HepG2 (cell line): ENCODE results near the gene TPI1. TPM values are rescaled to one million over a fixed set of nuclear protein-coding genes. Genes with fewer than 3 reads are reported as not detected.
A peak's percentile ranks its signal among the peaks of the same experiment; 100 is the strongest.

Experiments
- ATF7 ChIP-seq, 2 experiments: fragments of 450-650 bp in 1 of 2; sonication (generic) in 1 of 2; formaldehyde crosslinking in 1 of 2; IDR thresholded peaks; 2 replicates each; pipeline versions ENCODE4 v1.4.0 to v1.6.1; 2016 to 2020; ENCODE audit warnings: antibody characterized with exemption in 1 of 2, mild to moderate bottlenecking in 1 of 2, missing genetic modification reagents in 1 of 2
- ELF3 ChIP-seq: IDR thresholded peaks from 2 replicates; pipeline ENCODE4 v1.6.1; 2016; ENCODE audit warnings: missing genetic modification reagents, missing compliant biosample characterization
- HNRNPL ChIP-seq: fragments of 200-400 bp; formaldehyde crosslinking; IDR thresholded peaks from 2 replicates; pipeline ENCODE4 v1.6.1; 2017; ENCODE audit warnings: mild to moderate bottlenecking, low read depth, low read length
- MIXL1 ChIP-seq: IDR thresholded peaks from 2 replicates; pipeline ENCODE4 v1.6.1; 2016
- NFKBIZ ChIP-seq: IDR thresholded peaks from 2 replicates; pipeline ENCODE4 v1.6.1; 2018; ENCODE audit warnings: missing genetic modification reagents, missing compliant biosample characterization
- POGZ ChIP-seq: sonication (generic); formaldehyde crosslinking; IDR thresholded peaks from 2 replicates; pipeline ENCODE4 v1.4.0; 2020; ENCODE audit warnings: mild to moderate bottlenecking, missing genetic modification reagents
- RCOR2 ChIP-seq: IDR thresholded peaks from 2 replicates; pipeline ENCODE4 v1.6.1; 2016; ENCODE audit warnings: missing biosample characterization, missing genetic modification reagents
- SCMH1 ChIP-seq: sonication (generic); formaldehyde crosslinking; IDR thresholded peaks from 2 replicates; pipeline ENCODE4 v1.9.0; 2021; ENCODE audit warnings: missing genetic modification reagents, mild to moderate bottlenecking, borderline replicate concordance
- SMAD1 ChIP-seq: sonication (generic); formaldehyde crosslinking; IDR thresholded peaks from 2 replicates; pipeline ENCODE4 v1.4.0; 2020; ENCODE audit warnings: missing genetic modification reagents, low read depth, mild to moderate bottlenecking, borderline replicate concordance
- TEAD3 ChIP-seq: optimal IDR thresholded peaks from 2 replicates; pipeline ENCODE3; 2016; ENCODE audit warnings: borderline replicate concordance
- TOE1 ChIP-seq: sonication (generic); formaldehyde crosslinking; IDR thresholded peaks from 2 replicates; pipeline ENCODE4 v1.4.0; 2020; ENCODE audit warnings: mild to moderate bottlenecking, missing genetic modification reagents
- TRAFD1 ChIP-seq: sonication (generic); formaldehyde crosslinking; IDR thresholded peaks from 2 replicates; pipeline ENCODE4 v1.5.1; 2020; ENCODE audit warnings: missing genetic modification reagents, mild to moderate bottlenecking, borderline replicate concordance
- ZFP91 ChIP-seq: sonication (generic); formaldehyde crosslinking; IDR thresholded peaks from 2 replicates; pipeline ENCODE4 v1.9.0; 2022; ENCODE audit warnings: missing genetic modification reagents, mild to moderate bottlenecking, borderline replicate concordance
- ZNF10 ChIP-seq: sonication (generic); formaldehyde crosslinking; IDR thresholded peaks from 2 replicates; pipeline ENCODE4 v1.4.0; 2020; ENCODE audit warnings: mild to moderate bottlenecking, low read depth, missing genetic modification reagents, borderline replicate concordance
- ZNF20 ChIP-seq: sonication (generic); formaldehyde crosslinking; IDR thresholded peaks from 2 replicates; pipeline ENCODE4 v1.4.0; 2020; ENCODE audit warnings: mild to moderate bottlenecking, moderate library complexity, missing genetic modification reagents
- ZNF33B ChIP-seq: sonication (generic); formaldehyde crosslinking; IDR thresholded peaks from 2 replicates; pipeline ENCODE4 v1.5.1; 2020; ENCODE audit warnings: mild to moderate bottlenecking, missing genetic modification reagents
- ZNF513 ChIP-seq: sonication (generic); formaldehyde crosslinking; conservative IDR thresholded peaks from 2 replicates; pipeline ENCODE4 v1.5.0; 2020; ENCODE audit warnings: missing genetic modification reagents
- ZNF556 ChIP-seq: sonication (generic); formaldehyde crosslinking; IDR thresholded peaks from 2 replicates; pipeline ENCODE4 v1.4.0; 2020; ENCODE audit warnings: mild to moderate bottlenecking, missing genetic modification reagents, borderline replicate concordance
- ZNF761 ChIP-seq: sonication (generic); formaldehyde crosslinking; conservative IDR thresholded peaks from 2 replicates; pipeline ENCODE4 v1.4.0; 2020; ENCODE audit warnings: mild to moderate bottlenecking, missing genetic modification reagents
- ZNF784 ChIP-seq: sonication (generic); formaldehyde crosslinking; IDR thresholded peaks from 2 replicates; pipeline ENCODE4 v1.5.1; 2020; ENCODE audit warnings: missing genetic modification reagents, mild to moderate bottlenecking, borderline replicate concordance
- ZNF839 ChIP-seq: sonication (generic); formaldehyde crosslinking; IDR thresholded peaks from 2 replicates; pipeline ENCODE4 v1.4.0; 2020; ENCODE audit warnings: missing genetic modification reagents, mild to moderate bottlenecking, borderline replicate concordance
- ZSCAN12 ChIP-seq: sonication (generic); formaldehyde crosslinking; IDR thresholded peaks from 2 replicates; pipeline ENCODE4 v1.9.0; 2021; ENCODE audit warnings: mild to moderate bottlenecking, missing genetic modification reagents
- ZSCAN25 ChIP-seq: sonication (generic); formaldehyde crosslinking; IDR thresholded peaks from 2 replicates; pipeline ENCODE4 v1.8.0; 2022; ENCODE audit warnings: mild to moderate bottlenecking, missing genetic modification reagents
- polyA plus RNA-seq, 8 experiments: library from polyadenylated mRNA; depleted of rRNA in 3 of 8; stranded (reverse) in 7 of 8; unstranded in 1 of 8; fragments of >200 nt; fragmentation: Illumina TruSeq in 4 of 8; extraction: Trizol in 4 of 8; gene quantifications; 2 replicates each; pipeline versions ENCODE4 v1.2.1 to v1.2.3, GENCODE V29; 2011 to 2016; ENCODE audit warnings: low read depth in 4 of 8, missing spikeins in 1 of 8, mixed read lengths in 1 of 8; ENCODE audit not compliant: insufficient read depth in 1 of 8
- total RNA-seq, 5 experiments: library from RNA; depleted of rRNA; stranded (reverse); fragments of >200 nt; fragmentation: Illumina TruSeq; extraction: Trizol; gene quantifications; 2 replicates each; pipeline ENCODE4 v1.2.3, GENCODE V29; 2016; ENCODE audit warnings: low read depth in 1 of 5

Gene TPI1
- total and polyA plus RNA-seq, 2 of the 13 experiments (the other 11 are each of a cell fraction or from before 2014, with no cell fraction given): 945 to 2,535 TPM

DNA sequence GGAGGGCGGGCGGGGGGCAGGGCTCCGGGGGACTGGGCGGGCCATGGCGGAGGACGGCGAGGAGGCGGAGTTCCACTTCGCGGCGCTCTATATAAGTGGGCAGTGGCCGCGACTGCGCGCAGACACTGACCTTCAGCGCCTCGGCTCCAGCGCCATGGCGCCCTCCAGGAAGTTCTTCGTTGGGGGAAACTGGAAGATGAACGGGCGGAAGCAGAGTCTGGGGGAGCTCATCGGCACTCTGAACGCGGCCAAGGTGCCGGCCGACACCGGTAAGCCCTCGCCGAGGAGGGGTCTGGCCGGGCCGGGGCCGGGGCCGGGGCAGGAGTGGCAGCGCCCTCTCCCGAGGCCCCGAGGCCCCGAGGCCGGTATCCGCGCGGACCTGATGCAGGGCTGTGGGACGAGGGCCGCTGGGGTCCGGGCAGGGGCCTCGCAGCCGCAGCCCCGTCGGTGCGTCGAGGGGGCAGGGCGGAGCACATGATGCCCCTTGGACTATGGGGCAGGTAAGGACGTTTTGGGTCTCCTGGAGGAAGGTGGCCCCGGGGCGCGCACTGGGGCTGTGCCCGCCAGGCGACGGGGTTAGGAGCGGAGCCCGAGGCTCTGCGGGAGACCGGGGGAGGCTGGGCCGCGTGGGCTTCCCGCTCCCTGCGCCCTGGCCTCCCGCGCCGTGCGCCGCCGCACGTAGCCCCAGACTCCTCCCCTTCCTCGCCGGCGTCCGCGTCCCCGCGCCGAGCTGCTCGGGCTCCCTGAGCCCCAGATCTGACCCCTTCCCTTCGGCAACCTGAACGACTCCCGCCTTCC lies at the start of gene TPI1 (continued):
- TF ChIP-seq ZFP91: no peak; the same call in 1 of the 2 replicates
- TF ChIP-seq ZSCAN12 (CRISPR knock-in tag): 0 out of 2 replicates have a peak, but pooled peaks have one; percentile 2
- TF ChIP-seq POGZ: no peak
- no peak for TF ChIP-seq TRAFD1 (CRISPR knock-in tag)
- TF ChIP-seq ZNF10 (CRISPR knock-in tag): no peak
- TF ChIP-seq ZNF20: no peak
- TF ChIP-seq ZNF33B (CRISPR knock-in tag): 0 out of 2 replicates have a peak, but pooled peaks have one; percentile 49
- TF ChIP-seq TEAD3 (CRISPR knock-in tag): no peak
- TF ChIP-seq NFKBIZ: no peak
- 0 out of 2 replicates have a peak, but pooled peaks have one; percentile 21 for TF ChIP-seq MIXL1 (CRISPR knock-in tag)
- TF ChIP-seq SMAD1 (CRISPR knock-in tag): no peak
- no peak for TF ChIP-seq ATF7 (IDR thresholded peaks at IDR 0.05)
- no peak for TF ChIP-seq ATF7 (CRISPR knock-in tag; IDR thresholded peaks at IDR 0.05)
- no peak; the same call in 1 of the 2 replicates for TF ChIP-seq ZNF556 (CRISPR knock-in tag)
- peak; percentile 94; the same call in 1 of the 2 replicates for TF ChIP-seq ZNF784
- TF ChIP-seq HNRNPL: 0 out of 2 replicates have a peak, but pooled peaks have one; percentile 31
- no peak for TF ChIP-seq RCOR2
- TF ChIP-seq SCMH1: no peak
- peak; percentile 34; the same call in 1 of the 2 replicates for TF ChIP-seq ZSCAN25 (CRISPR knock-in tag)
- no peak for TF ChIP-seq TOE1 (CRISPR knock-in tag)
- TF ChIP-seq ZNF761 (CRISPR knock-in tag): peak; percentile 79; the same call in 1 of the 2 replicates
- TF ChIP-seq ZNF839 (CRISPR knock-in tag): no peak
- TF ChIP-seq ZNF513 (CRISPR knock-in tag): no peak
- no peak; the same call in 1 of the 2 replicates for TF ChIP-seq ELF3 (CRISPR knock-in tag)
